HCT116 (cell line): ENCODE data around the gene TNFRSF14. TPM values are rescaled to one million over a fixed set of nuclear protein-coding genes. Genes with fewer than 3 reads are reported as not detected.

Experiments
- ATAC-seq: fragments of 200-7000 bp; cut with Tn5 transposase; 2 replicates; pipeline ENCODE4 v1.9.1; 2020; ENCODE audit warnings: mild to moderate bottlenecking, moderate library complexity
- BruUV-seq: library from RNA; stranded (reverse); fragments of 400-500 nt; replicated peaks from 2 replicates; lab custom pipeline; 2021; lab: Mats Ljungman, UMichigan
- CTCF ChIA-PET: fragments of 300-600 bp; sonication (Branson Sonifier 250); formaldehyde crosslinking; loops from one replicate; lab custom pipeline; 2021; ENCODE audit warnings: antibody characterized with exemption; lab: Charles Lee
- POLR2A ChIA-PET: fragments of 300-600, 350-600 bp; sonication (Branson Sonifier 250); formaldehyde crosslinking; loops from one replicate; lab custom pipeline; 2021; ENCODE audit warnings: antibody characterized with exemption; lab: Charles Lee
- RAD21 ChIA-PET, 2 experiments: fragments of 300-600 bp; sonication (Branson Sonifier 250); formaldehyde crosslinking; loops; one replicate each; lab custom pipeline; 2023; ENCODE audit warnings: low total read pairs in 2 of 2; ENCODE audit not compliant: uncharacterized antibody in 2 of 2, unreplicated experiment in 2 of 2, low non-redundant PET in 1 of 2; lab: Charles Lee
- DNase-seq: peaks from one replicate; pipeline ENCODE4 v3.0.0-alpha.2; 2010; ENCODE audit warnings: low read depth, low spot score
- H2AFZ ChIP-seq: fragments of 200-600 bp; shearing (Covaris generic), sonication (generic); 2 replicates; pipeline ENCODE4 v1.6.1; 2017; ENCODE audit warnings: low read depth, mixed run types, mixed read lengths, antibody characterized with exemption, low read length; ENCODE audit not compliant: poor library complexity, severe bottlenecking
- H3K27ac ChIP-seq: 2 replicates; pipeline ENCODE4 v1.5.1; 2012; ENCODE audit warnings: low read depth, low read length
- H3K27me3 ChIP-seq: fragments of 200-600 bp; sonication (generic); 2 replicates; pipeline ENCODE4 v1.6.1; 2016; ENCODE audit warnings: mixed run types, low read length, mixed read lengths; ENCODE audit not compliant: insufficient read depth
- H3K36me3 ChIP-seq, 2 experiments: fragments of 200-500 bp in 1 of 2; fragments of 200-600 bp in 1 of 2; sonication (Bioruptor generic) in 1 of 2; sonication (generic) in 1 of 2; 2 replicates each; pipeline versions ENCODE4 v1.5.1 to v1.6.1; 2014 to 2016; ENCODE audit warnings: low read length in 2 of 2, inconsistent platforms in 1 of 2, mixed read lengths in 1 of 2, mixed run types in 1 of 2; ENCODE audit not compliant: insufficient read depth in 2 of 2, control insufficient read depth in 1 of 2
- H3K4me1 ChIP-seq, 2 experiments: fragments of 200-600 bp in 1 of 2; sonication (generic) in 1 of 2; 2 replicates each; pipeline versions ENCODE4 v1.5.1 to v1.6.1; 2012 to 2017; ENCODE audit warnings: low read length in 2 of 2, inconsistent platforms in 1 of 2, mild to moderate bottlenecking in 1 of 2, mixed read lengths in 1 of 2, mixed run types in 1 of 2, moderate library complexity in 1 of 2; ENCODE audit not compliant: insufficient read depth in 2 of 2, control insufficient read depth in 1 of 2
- H3K4me2 ChIP-seq: fragments of 200-600 bp; sonication (generic); 2 replicates; pipeline ENCODE4 v1.6.1; 2017; ENCODE audit warnings: mixed run types, low read length, mixed read lengths
- H3K4me3 ChIP-seq, 2 experiments: fragments of 200-600 bp in 1 of 2; sonication (generic) in 1 of 2; replicated peaks in 1 of 2; 2 replicates each; pipeline ENCODE4 v1.5.1; 2011 to 2016; ENCODE audit warnings: low read length in 2 of 2, control low read depth in 1 of 2, low read depth in 1 of 2, mild to moderate bottlenecking in 1 of 2, mixed read lengths in 1 of 2, mixed run types in 1 of 2
- H3K79me2 ChIP-seq: fragments of 200-600 bp; sonication (generic); 2 replicates; pipeline ENCODE4 v1.6.1; 2017; ENCODE audit warnings: mild to moderate bottlenecking, mixed run types, low read length, moderate library complexity, mixed read lengths; ENCODE audit not compliant: insufficient read depth
- H3K9ac ChIP-seq: fragments of 200-600 bp; sonication (generic); 2 replicates; pipeline ENCODE4 v1.6.1; 2016; ENCODE audit warnings: low read length, mixed read lengths
- H3K9me2 ChIP-seq: fragments of 200-600 bp; sonication (generic), shearing (Covaris generic); 2 replicates; pipeline ENCODE4 v1.6.1; 2017; ENCODE audit warnings: mixed run types, mild to moderate bottlenecking, moderate library complexity; ENCODE audit not compliant: insufficient read depth
- H3K9me3 ChIP-seq, 2 experiments: fragments of 200-500 bp in 1 of 2; fragments of 200-600 bp in 1 of 2; sonication (Bioruptor generic) in 1 of 2; sonication (generic) in 1 of 2; 2 replicates each; pipeline ENCODE4 v1.6.1; 2014 to 2017; ENCODE audit warnings: low read length in 2 of 2, mixed read lengths in 2 of 2, inconsistent platforms in 1 of 2, low read depth in 1 of 2, mild to moderate bottlenecking in 1 of 2, mixed run types in 1 of 2, moderate library complexity in 1 of 2; ENCODE audit not compliant: control insufficient read depth in 1 of 2, insufficient read depth in 1 of 2
- H4K20me1 ChIP-seq: fragments of 200-600 bp; sonication (generic), shearing (Covaris generic); 2 replicates; pipeline ENCODE4 v1.6.1; 2017; ENCODE audit warnings: mixed run types, mild to moderate bottlenecking, moderate library complexity; ENCODE audit not compliant: insufficient read depth
- ATF3 ChIP-seq: IDR thresholded peaks from 2 replicates; pipeline ENCODE4 v1.6.1; 2012
- CBX3 ChIP-seq: IDR thresholded peaks from 2 replicates; pipeline ENCODE4 v1.6.1; 2012; ENCODE audit warnings: low read depth
- CTCF ChIP-seq, 3 experiments: fragments of 200-600 bp in 1 of 3; sonication (generic) in 1 of 3; IDR thresholded peaks in 2 of 3; conservative IDR thresholded peaks in 1 of 3; 2 replicates each; pipeline ENCODE4 v1.5.1; 2012 to 2017; ENCODE audit warnings: low read depth in 2 of 3, low read length in 2 of 3, antibody characterized with exemption in 1 of 3, borderline replicate concordance in 1 of 3, control low read depth in 1 of 3, mild to moderate bottlenecking in 1 of 3, mixed read lengths in 1 of 3, mixed run types in 1 of 3, moderate library complexity in 1 of 3; ENCODE audit not compliant: insufficient read depth in 1 of 3
- EGR1 ChIP-seq: IDR thresholded peaks from 2 replicates; pipeline ENCODE4 v1.6.1; 2012; ENCODE audit warnings: low read depth
- ELF1 ChIP-seq: IDR thresholded peaks from 2 replicates; pipeline ENCODE4 v1.6.1; 2012; ENCODE audit warnings: low read depth, borderline replicate concordance
- EZH2phosphoT487 ChIP-seq: fragments of 200-600 bp; IDR thresholded peaks from 2 replicates; pipeline ENCODE4 v1.6.1; 2018; ENCODE audit warnings: antibody characterized with exemption, borderline replicate concordance
- FOSL1 ChIP-seq: IDR thresholded peaks from 2 replicates; pipeline ENCODE4 v1.6.1; 2012; ENCODE audit warnings: low read depth
- JUND ChIP-seq: IDR thresholded peaks from 2 replicates; pipeline ENCODE4 v1.6.1; 2012
- MAX ChIP-seq: IDR thresholded peaks from 2 replicates; pipeline ENCODE4 v1.6.1; 2012
- SIN3A ChIP-seq: IDR thresholded peaks from 2 replicates; pipeline ENCODE4 v1.6.1; 2012; ENCODE audit warnings: low read depth
- SP1 ChIP-seq: IDR thresholded peaks from 2 replicates; pipeline ENCODE4 v1.6.1; 2012; ENCODE audit warnings: low read depth
- ZBTB33 ChIP-seq: IDR thresholded peaks from 2 replicates; pipeline ENCODE4 v1.6.1; 2011; ENCODE audit warnings: mild to moderate bottlenecking, low read length, moderate library complexity; ENCODE audit not compliant: insufficient replicate concordance; ENCODE audit errors: extremely low read depth
- ZNF274 ChIP-seq: fragments of 200-500 bp; sonication (Bioruptor generic); IDR thresholded peaks from 2 replicates; pipeline ENCODE4 v1.6.1; 2014; ENCODE audit warnings: mild to moderate bottlenecking, low read depth, low read length, inconsistent platforms
- intact Hi-C: fragments of 100-400 bp; cut with micrococcal nuclease; formaldehyde crosslinking; loops from 2 replicates; pipeline ENCODE4 v1.10.0; 2022
- total RNA-seq: library from RNA; stranded (reverse); gene quantifications from one replicate; pipeline ENCODE4 v1.2.1, GENCODE V29; 2021; ENCODE audit not compliant: unreplicated experiment

The TNFRSF14 gene
- total RNA-seq, 1 experiment from 2014 or later = 0.66 TPM

GRCh38 chr1:2564006-2564814 lies 8.0 kb downstream of the TNFRSF14 start (continued):
- TF ChIP-seq EGR1 = no peak
- no peak for TF ChIP-seq ZBTB33

GRCh38 chr1:2564815-2565374 lies 8.7 kb downstream of the TNFRSF14 start:
- RAD21 ChIA-PET = no interaction called here
- no peaks in the 10 kb centered on the region for H3K27me3 ChIP-seq
- POLR2A ChIA-PET = no interaction called here
- no peak for DNase-seq
- no peaks in the 10 kb centered on the region for H3K9me3 ChIP-seq
- H2AFZ ChIP-seq = no peak overlapping the region
- BruUV-seq = no TSS peak
- no peaks in the 10 kb centered on the region for H3K9me2 ChIP-seq
- no peak overlapping the region for H3K27ac ChIP-seq
- ATAC-seq = no peak
- no peak overlapping the region for H3K4me3 ChIP-seq
- no peak overlapping the region for H3K9ac ChIP-seq
- H3K4me1 ChIP-seq = no peaks in the 10 kb centered on the region
- H3K4me2 ChIP-seq = no peak overlapping the region
- intact Hi-C loops = no loop called here
- no peaks in the 10 kb centered on the region for H3K36me3 ChIP-seq
- no peaks in the 10 kb centered on the region for H3K79me2 ChIP-seq
- no peaks in the 10 kb centered on the region for H4K20me1 ChIP-seq
- CTCF ChIA-PET = no interaction called here
- TF ChIP-seq SIN3A (no peak), ELF1 (no peak), CTCF (IDR thresholded peaks at IDR 0.05 in 2 of 3, conservative IDR thresholded peaks at IDR 0.05 in 1 of 3; ENCODE audit: borderline replicate concordance in 1 of 3, insufficient read depth in 1 of 3, low read depth in 2 of 3, low read length in 2 of 3) (no peak), SP1 (no peak), ATF3 (no peak), FOSL1 (no peak), ZBTB33 (no peak), JUND (no peak), ZNF274 (no peak), CBX3 (no peak), EZH2phosphoT487 (no peak), MAX (no peak)
